WTC11 (cell line): ENCODE results near the gene HSPB3. TPM values are rescaled to one million over a fixed set of nuclear protein-coding genes. Genes with fewer than 3 reads are reported as not detected.

Experiments used
- ATAC-seq: fragments of 200-7000 bp; cut with Tn5 transposase; 2 replicates; pipeline ENCODE4 v1.10.0; 2021; ENCODE audit warnings: mild to moderate bottlenecking, moderate library complexity
- CTCF ChIA-PET: fragments of 300-600 bp; sonication (Branson Sonifier 250); formaldehyde crosslinking; loops from one replicate; lab custom pipeline; 2021; ENCODE audit warnings: antibody characterized with exemption; lab: Charles Lee
- POLR2A ChIA-PET: fragments of 350-600 bp; sonication (Branson Sonifier 250); formaldehyde crosslinking; loops from one replicate; lab custom pipeline; 2021; ENCODE audit warnings: antibody characterized with exemption; lab: Charles Lee
- DNase-seq: peaks from one replicate; pipeline ENCODE4 v3.0.0; 2021; ENCODE audit warnings: low spot score
- H3K27ac Mint-ChIP-seq: 2 replicates; pipeline ENCODE4 v1.8.0; 2021; ENCODE audit warnings: mixed read lengths
- H3K27me3 Mint-ChIP-seq: 2 replicates; pipeline ENCODE4 v1.8.0; 2021; ENCODE audit warnings: low read depth, mild to moderate bottlenecking, moderate library complexity, mixed read lengths
- H3K36me3 Mint-ChIP-seq: 2 replicates; pipeline ENCODE4 v1.8.0; 2021; ENCODE audit warnings: mixed read lengths
- H3K4me1 Mint-ChIP-seq: 2 replicates; pipeline ENCODE4 v1.8.0; 2022; ENCODE audit warnings: mixed read lengths
- H3K4me3 Mint-ChIP-seq: 2 replicates; pipeline ENCODE4 v1.8.0; 2021; ENCODE audit warnings: mild to moderate bottlenecking, moderate library complexity, mixed read lengths
- H3K9me3 Mint-ChIP-seq: 2 replicates; pipeline ENCODE4 v1.8.0; 2021; ENCODE audit warnings: mixed read lengths
- CREB1 ChIP-seq: sonication (generic); formaldehyde crosslinking; IDR thresholded peaks from 2 replicates; pipeline ENCODE4 v1.8.0; 2023; ENCODE audit warnings: mild to moderate bottlenecking, missing genetic modification reagents
- CREM ChIP-seq: sonication (generic); formaldehyde crosslinking; IDR thresholded peaks from 2 replicates; pipeline ENCODE4 v1.8.1; 2022; ENCODE audit warnings: mild to moderate bottlenecking, missing genetic modification reagents, moderate library complexity
- ERG ChIP-seq: fragments of 250-450 bp; sonication (Bioruptor Pico); IDR thresholded peaks from 2 replicates; pipeline ENCODE4 v1.8.0; 2021; ENCODE audit warnings: mild to moderate bottlenecking
- FOXP1 ChIP-seq: sonication (generic); formaldehyde crosslinking; IDR thresholded peaks from 2 replicates; pipeline ENCODE4 v1.8.0; 2022; ENCODE audit warnings: missing genetic modification reagents, mild to moderate bottlenecking, moderate library complexity, borderline replicate concordance
- NFYB ChIP-seq: sonication (generic); formaldehyde crosslinking; conservative IDR thresholded peaks from 2 replicates; pipeline ENCODE4 v1.8.0; 2022; ENCODE audit warnings: low read depth, missing genetic modification reagents
- TEAD1 ChIP-seq: sonication (generic); formaldehyde crosslinking; IDR thresholded peaks from 2 replicates; pipeline ENCODE4 v1.8.0; 2022; ENCODE audit warnings: mild to moderate bottlenecking, missing genetic modification reagents
- ZBTB21 ChIP-seq: sonication (generic); formaldehyde crosslinking; IDR thresholded peaks from 2 replicates; pipeline ENCODE4 v1.8.1; 2023; ENCODE audit warnings: mild to moderate bottlenecking, missing genetic modification reagents, borderline replicate concordance
- ZNF532 ChIP-seq: fragments of 250-450 bp; sonication (Bioruptor Pico); IDR thresholded peaks from 2 replicates; pipeline ENCODE4 v1.9.0; 2021; ENCODE audit warnings: mild to moderate bottlenecking, borderline replicate concordance
- total RNA-seq: library from RNA; stranded (reverse); gene quantifications from 3 replicates; pipeline ENCODE4 v1.2.3, GENCODE V29; 2021
- TF ChIP-seq, protein P1 (sequence below): fragments of 250-450 bp; sonication (Bioruptor Pico); IDR thresholded peaks from 2 replicates; pipeline ENCODE4 v1.9.0; 2021; ENCODE audit warnings: moderate library complexity, mild to moderate bottlenecking, inconsistent platforms, borderline replicate concordance

The HSPB3 gene
- total RNA-seq, 1 experiment from 2014 or later = not detected

DNA sequence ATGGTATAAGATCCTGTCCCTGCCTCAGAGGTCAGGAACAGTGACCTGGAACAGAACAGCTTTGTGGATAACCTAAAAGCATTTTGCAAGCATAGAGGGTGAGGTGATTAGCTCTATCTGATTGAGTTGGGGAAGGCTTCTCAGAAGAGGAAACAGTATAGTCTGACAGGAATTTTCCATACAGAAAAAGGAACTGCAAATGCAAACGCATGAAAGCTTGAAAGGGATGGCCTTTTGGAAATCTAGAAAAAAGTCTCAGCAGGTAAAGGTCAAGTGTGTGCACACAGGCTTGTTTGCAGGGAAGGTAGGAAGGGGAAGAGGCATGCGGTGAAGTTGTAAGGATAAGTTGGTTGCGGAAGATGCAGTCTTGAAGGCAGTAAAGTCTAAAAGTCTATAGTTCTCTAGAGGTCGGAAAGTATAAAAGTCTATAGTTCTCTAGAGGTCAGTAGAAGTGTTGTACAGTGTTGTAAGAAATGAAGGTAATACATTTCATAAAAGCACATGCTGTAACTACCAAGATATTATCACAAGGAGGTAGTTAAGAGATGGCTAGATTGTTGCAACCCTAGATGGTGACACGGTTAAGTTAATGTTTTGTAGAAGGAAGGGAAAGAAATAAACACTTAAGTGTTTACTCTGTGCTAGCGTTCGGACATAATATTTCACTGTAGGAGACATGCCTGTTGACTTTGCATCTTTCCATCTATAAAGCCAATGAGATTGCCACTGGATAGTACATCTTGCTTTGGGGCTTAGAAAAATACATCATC, 16.7 kb upstream of the HSPB3 start:
- H3K4me1 Mint-ChIP-seq = no peaks in the 10 kb centered on the region
- H3K4me3 Mint-ChIP-seq = no peak overlapping the region
- ATAC-seq (no peak), DNase-seq (no peak)
- H3K27ac Mint-ChIP-seq = no peak overlapping the region
- no peaks in the 10 kb centered on the region for H3K27me3 Mint-ChIP-seq
- CTCF ChIA-PET = interaction anchor here (1.1 kb wide), 1 partner anchor 19 kb away, joined by 3 read pairs; no protein-coding TSS in a partner anchor
- TF ChIP-seq, protein P1, sequence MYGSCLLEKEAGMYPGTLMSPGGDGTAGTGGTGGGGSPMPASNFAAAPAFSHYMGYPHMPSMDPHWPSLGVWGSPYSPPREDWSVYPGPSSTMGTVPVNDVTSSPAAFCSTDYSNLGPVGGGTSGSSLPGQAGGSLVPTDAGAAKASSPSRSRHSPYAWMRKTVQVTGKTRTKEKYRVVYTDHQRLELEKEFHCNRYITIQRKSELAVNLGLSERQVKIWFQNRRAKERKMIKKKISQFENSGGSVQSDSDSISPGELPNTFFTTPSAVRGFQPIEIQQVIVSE (CRISPR knock-in tag) = no peak
- POLR2A ChIA-PET = interaction anchor here (0.7 kb wide), 1 partner anchor 14 kb away, joined by 3 read pairs; no protein-coding TSS in a partner anchor
- H3K36me3 Mint-ChIP-seq = no peaks in the 10 kb centered on the region
- H3K9me3 Mint-ChIP-seq = no peaks in the 10 kb centered on the region

GRCh38 chr5:54440456-54440893, 15.0 kb upstream of the HSPB3 start:
- CTCF ChIA-PET = no interaction called here
- POLR2A ChIA-PET = interaction anchor here (0.8 to 1.1 kb wide), 2 partner anchors 193 to 381 kb away, joined by 3 read pairs; no protein-coding TSS in a partner anchor
- H3K4me1 Mint-ChIP-seq = peaks cover 8% of the 10 kb centered on the region

DNA sequence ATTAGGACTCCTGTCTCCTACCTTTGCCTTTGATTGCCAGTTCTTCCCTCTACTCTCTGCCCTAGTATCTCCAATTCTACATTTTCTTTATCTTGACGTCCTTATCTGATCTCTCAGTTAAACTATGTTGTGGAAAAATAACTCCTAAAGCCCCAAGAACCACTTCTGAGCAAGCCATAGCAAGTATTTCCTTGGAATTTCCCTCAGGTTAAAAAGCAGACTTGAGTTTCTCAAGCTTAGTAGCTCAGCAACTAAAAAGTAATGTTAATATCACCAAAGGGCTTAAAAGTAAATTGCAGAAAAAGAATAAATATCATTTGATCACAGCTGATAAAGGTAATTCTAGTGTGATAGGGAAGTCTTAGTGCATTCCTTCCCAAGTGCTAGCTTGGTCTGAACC, 13.2 kb upstream of the HSPB3 start:
- peaks cover 10% of the 10 kb centered on the region for H3K36me3 Mint-ChIP-seq
- ChIA-PET POLR2A (no interaction called here), CTCF (interaction anchor here (0.7 to 1.2 kb wide), 2 partner anchors 48 to 717 kb away, joined by 3 to 6 read pairs; no protein-coding TSS in a partner anchor)
- no peaks in the 10 kb centered on the region for H3K27me3 Mint-ChIP-seq
- H3K9me3 Mint-ChIP-seq = peaks cover 20% of the 10 kb centered on the region
- ATAC-seq (no peak), DNase-seq (no peak)
- TF ChIP-seq CREM (no peak), FOXP1 (CRISPR knock-in tag) (no peak), ERG (CRISPR knock-in tag) (no peak)
- H3K27ac Mint-ChIP-seq = no peak overlapping the region
- H3K4me1 Mint-ChIP-seq = peaks cover 8% of the 10 kb centered on the region
- no peak overlapping the region for H3K4me3 Mint-ChIP-seq

More at GRCh38 chr5:54440456-54440893, 15.0 kb upstream of the HSPB3 start:
- Mint-ChIP-seq H3K9me3 (peaks cover 13% of the 10 kb centered on the region), H3K27ac (no peak overlapping the region), H3K27me3 (no peaks in the 10 kb centered on the region), H3K4me3 (no peak overlapping the region), H3K36me3 (peaks cover 7% of the 10 kb centered on the region)
- ATAC-seq (no peak), DNase-seq (no peak)
- TF ChIP-seq ZNF532 (CRISPR knock-in tag) = no peak
- no peak for TF ChIP-seq TEAD1 (CRISPR knock-in tag)
- no peak for TF ChIP-seq CREB1
- TF ChIP-seq NFYB (CRISPR knock-in tag) = no peak

DNA sequence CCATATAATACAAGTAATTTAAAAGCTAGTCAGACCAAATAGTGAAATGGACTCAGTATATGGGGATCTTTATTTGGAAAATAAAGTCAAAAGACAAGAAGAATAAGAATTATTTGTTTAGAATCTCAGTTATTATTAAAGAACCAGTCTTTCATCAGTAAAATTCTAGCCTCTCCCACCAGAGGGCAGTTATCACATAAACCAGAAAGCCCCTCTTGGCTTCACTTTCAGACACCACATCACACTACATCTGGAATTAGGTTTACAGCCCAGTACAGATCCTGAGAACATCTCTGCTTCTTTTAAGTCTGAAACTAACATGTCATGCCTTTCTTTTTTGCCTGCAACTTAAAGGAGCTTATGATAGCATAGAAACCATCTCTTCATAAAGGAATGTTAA, 12.2 kb upstream of the HSPB3 start:
- Mint-ChIP-seq H3K27me3 (no peaks in the 10 kb centered on the region), H3K4me1 (peaks cover 8% of the 10 kb centered on the region), H3K27ac (no peak overlapping the region), H3K9me3 (peaks cover 20% of the 10 kb centered on the region), H3K36me3 (peaks cover 10% of the 10 kb centered on the region), H3K4me3 (no peak overlapping the region)
- no peak for TF ChIP-seq ZBTB21 (CRISPR knock-in tag)
- ATAC-seq (peak; percentile 58), DNase-seq (no peak)
- ChIA-PET POLR2A (interaction anchor here (0.6 kb wide), 1 partner anchor 112 kb away, joined by 5 read pairs; no protein-coding TSS in a partner anchor), CTCF (interaction anchor here (0.6 kb wide), 1 partner anchor 38 kb away, joined by 3 read pairs; no protein-coding TSS in a partner anchor)
